Gastroesophageal sphincter (tissue), 3 donors: ENCODE data around the gene VAV2.

Source experiments
- EP300 ChIP-seq: sonication (generic); formaldehyde crosslinking; IDR thresholded peaks from one replicate; pipeline ENCODE4 v1.6.1; 2017; ENCODE audit warnings: antibody characterized with exemption, mild to moderate bottlenecking
- POLR2A ChIP-seq, 2 donors: fragments of 450-650 bp; IDR thresholded peaks; one replicate each; pipeline ENCODE4 v1.6.1; 2017; ENCODE audit warnings: antibody characterized with exemption in 2 of 2, mild to moderate bottlenecking in 2 of 2, moderate library complexity in 1 of 2
- TF ChIP-seq, protein P1 (sequence below), 4 experiments: fragments of 200-600 bp in 2 of 4; fragments of 450-650 bp in 2 of 4; sonication (generic) in 1 of 4; IDR thresholded peaks; one replicate each; pipeline ENCODE4 v1.5.1; 2017 to 2019; ENCODE audit warnings: antibody characterized with exemption in 4 of 4, mild to moderate bottlenecking in 2 of 4, moderate library complexity in 2 of 4

- TF ChIP-seq, protein P1, sequence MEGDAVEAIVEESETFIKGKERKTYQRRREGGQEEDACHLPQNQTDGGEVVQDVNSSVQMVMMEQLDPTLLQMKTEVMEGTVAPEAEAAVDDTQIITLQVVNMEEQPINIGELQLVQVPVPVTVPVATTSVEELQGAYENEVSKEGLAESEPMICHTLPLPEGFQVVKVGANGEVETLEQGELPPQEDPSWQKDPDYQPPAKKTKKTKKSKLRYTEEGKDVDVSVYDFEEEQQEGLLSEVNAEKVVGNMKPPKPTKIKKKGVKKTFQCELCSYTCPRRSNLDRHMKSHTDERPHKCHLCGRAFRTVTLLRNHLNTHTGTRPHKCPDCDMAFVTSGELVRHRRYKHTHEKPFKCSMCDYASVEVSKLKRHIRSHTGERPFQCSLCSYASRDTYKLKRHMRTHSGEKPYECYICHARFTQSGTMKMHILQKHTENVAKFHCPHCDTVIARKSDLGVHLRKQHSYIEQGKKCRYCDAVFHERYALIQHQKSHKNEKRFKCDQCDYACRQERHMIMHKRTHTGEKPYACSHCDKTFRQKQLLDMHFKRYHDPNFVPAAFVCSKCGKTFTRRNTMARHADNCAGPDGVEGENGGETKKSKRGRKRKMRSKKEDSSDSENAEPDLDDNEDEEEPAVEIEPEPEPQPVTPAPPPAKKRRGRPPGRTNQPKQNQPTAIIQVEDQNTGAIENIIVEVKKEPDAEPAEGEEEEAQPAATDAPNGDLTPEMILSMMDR (IDR thresholded peaks at IDR 0.05): no peak
- no peak for TF ChIP-seq POLR2A (IDR thresholded peaks at IDR 0.05)
- no peak for TF ChIP-seq EP300
These were observed 38.0 kb downstream of the VAV2 start for GRCh38 chr9:133953976-133954709.
